HepG2 (cell line): ENCODE results near the gene SKIC2. TPM values are rescaled to one million over a fixed set of nuclear protein-coding genes. Genes with fewer than 3 reads are reported as not detected.
"Not testable (repeated sequence)": the region's sequence is repeated elsewhere in the genome, so short reads cannot be mapped to it uniquely, and the experiment has no call there.

Source experiments
- ATAC-seq: fragments of 200-7000 bp; cut with Tn5 transposase; 3 replicates; pipeline ENCODE4 v1.9.1; 2020; ENCODE audit warnings: mild to moderate bottlenecking, moderate library complexity
- BruUV-seq: library from RNA; stranded (reverse); fragments of 400-500 nt; replicated peaks from 2 replicates; lab custom pipeline; 2021; lab: Mats Ljungman, UMichigan
- CTCF ChIA-PET: fragments of 300-600 bp; formaldehyde crosslinking; extraction: SDS; loops from one replicate; lab custom pipeline; 2021; ENCODE audit warnings: low total read pairs, inconsistent platforms, low intra/inter-chr PET ratio; lab: Yijun Ruan, JAX
- POLR2A ChIA-PET: fragments of 350-600 bp; sonication (Branson Sonifier 250); formaldehyde crosslinking; loops from one replicate; lab custom pipeline; 2020; ENCODE audit warnings: antibody characterized with exemption, inconsistent platforms; lab: Yijun Ruan, JAX
- DNase-seq: peaks from one replicate; pipeline ENCODE4 v3.0.0-alpha.2; 2015; ENCODE audit warnings: low spot score
- FAIRE-seq: peaks from 3 replicates; lab custom pipeline; 2011; peaks lifted over from hg19 to GRCh38; lab: Jason Lieb, UNC
- H2AFZ ChIP-seq: one replicate; pipeline ENCODE4 v1.6.1; 2011; ENCODE audit warnings: low read length, inconsistent platforms
- H3K27ac ChIP-seq: fragments of 300-600 bp; 3 replicates; pipeline ENCODE4 v1.8.0; 2011; ENCODE audit warnings: mixed run types, mild to moderate bottlenecking, mixed read lengths, low read length, inconsistent platforms; ENCODE audit not compliant: insufficient read depth; ENCODE audit errors: extremely low read length
- H3K27me3 ChIP-seq, 2 experiments: fragments of 200-600 bp in 1 of 2; 2 replicates in 1 of 2; 3 replicates in 1 of 2; pipeline versions ENCODE4 v1.6.0 to v1.8.0; 2011; ENCODE audit warnings: low read length in 2 of 2, mild to moderate bottlenecking in 2 of 2, moderate library complexity in 2 of 2, inconsistent platforms in 1 of 2; ENCODE audit not compliant: insufficient read depth in 2 of 2, control insufficient read depth in 1 of 2
- H3K36me3 ChIP-seq, 2 experiments: fragments of 200-600 bp in 1 of 2; replicated peaks in 1 of 2; 2 replicates in 1 of 2; 3 replicates in 1 of 2; pipeline versions ENCODE4 v1.5.1 to v1.8.0; 2011; ENCODE audit warnings: low read length in 2 of 2, inconsistent platforms in 1 of 2; ENCODE audit not compliant: insufficient read depth in 2 of 2, control insufficient read depth in 1 of 2
- H3K4me1 ChIP-seq: 2 replicates; pipeline ENCODE4 v1.5.1; 2012; ENCODE audit warnings: low read length, inconsistent platforms; ENCODE audit not compliant: insufficient read depth
- H3K4me2 ChIP-seq: 2 replicates; pipeline ENCODE4 v1.6.0; 2011; ENCODE audit warnings: low read depth, low read length, inconsistent platforms
- H3K4me3 ChIP-seq, 3 experiments: fragments of 200-600 bp in 1 of 3; sonication (generic), shearing (Covaris generic) in 1 of 3; replicated peaks in 1 of 3; 2 replicates each; pipeline ENCODE4 v1.5.1; 2011 to 2016; ENCODE audit warnings: low read length in 3 of 3, inconsistent platforms in 2 of 3, low read depth in 2 of 3, mild to moderate bottlenecking in 2 of 3, control low read depth in 1 of 3, mixed read lengths in 1 of 3; ENCODE audit not compliant: insufficient read depth in 1 of 3
- H3K79me2 ChIP-seq: one replicate; pipeline ENCODE4 v1.6.1; 2011; ENCODE audit warnings: low read length, inconsistent platforms; ENCODE audit not compliant: insufficient read depth
- H3K9ac ChIP-seq: 2 replicates; pipeline ENCODE4 v1.6.0; 2011; ENCODE audit warnings: mild to moderate bottlenecking, low read depth, low read length, inconsistent platforms; ENCODE audit not compliant: insufficient read depth
- H3K9me3 ChIP-seq: 2 replicates; pipeline ENCODE4 v1.5.1; 2012; ENCODE audit warnings: mild to moderate bottlenecking, low read length
- H4K20me1 ChIP-seq: 2 replicates; pipeline ENCODE4 v1.6.0; 2011; ENCODE audit warnings: inconsistent platforms, mild to moderate bottlenecking, low read length, moderate library complexity; ENCODE audit not compliant: insufficient read depth
- WGBS: methylation state at CpG from one replicate; pipeline ENCODE4 v1.1.6; 2017; ENCODE audit warnings: low lambda C conversion rate; 5-methylcytosine and 5-hydroxymethylcytosine counted together
- in situ Hi-C: cut with HindIII; loops from 2 replicates; pipeline ENCODE4 v1.10.0; 2017; ENCODE audit warnings: low pct_unique_long_range_greater_than_20kb; ENCODE audit not compliant: extremely low pct_ligation_motif_present
- intact Hi-C: fragments of 100-400 bp; cut with micrococcal nuclease; formaldehyde crosslinking; loops from one replicate; pipeline ENCODE4 v1.10.0; 2022; ENCODE audit not compliant: unreplicated experiment
- polyA plus RNA-seq, 8 experiments: library from polyadenylated mRNA; depleted of rRNA in 3 of 8; stranded (reverse) in 7 of 8; unstranded in 1 of 8; fragments of >200 nt; fragmentation: Illumina TruSeq in 4 of 8; extraction: Trizol in 4 of 8; gene quantifications; 2 replicates each; pipeline versions ENCODE4 v1.2.1 to v1.2.3, GENCODE V29; 2011 to 2016; ENCODE audit warnings: low read depth in 4 of 8, missing spikeins in 1 of 8, mixed read lengths in 1 of 8; ENCODE audit not compliant: insufficient read depth in 1 of 8
- total RNA-seq, 5 experiments: library from RNA; depleted of rRNA; stranded (reverse); fragments of >200 nt; fragmentation: Illumina TruSeq; extraction: Trizol; gene quantifications; 2 replicates each; pipeline ENCODE4 v1.2.3, GENCODE V29; 2016; ENCODE audit warnings: low read depth in 1 of 5

SKIC2 gene
- total and polyA plus RNA-seq, 2 of the 13 experiments (the other 11 are each of a cell fraction or from before 2014, with no cell fraction given), result 67.1 to 68.4 TPM

DNA sequence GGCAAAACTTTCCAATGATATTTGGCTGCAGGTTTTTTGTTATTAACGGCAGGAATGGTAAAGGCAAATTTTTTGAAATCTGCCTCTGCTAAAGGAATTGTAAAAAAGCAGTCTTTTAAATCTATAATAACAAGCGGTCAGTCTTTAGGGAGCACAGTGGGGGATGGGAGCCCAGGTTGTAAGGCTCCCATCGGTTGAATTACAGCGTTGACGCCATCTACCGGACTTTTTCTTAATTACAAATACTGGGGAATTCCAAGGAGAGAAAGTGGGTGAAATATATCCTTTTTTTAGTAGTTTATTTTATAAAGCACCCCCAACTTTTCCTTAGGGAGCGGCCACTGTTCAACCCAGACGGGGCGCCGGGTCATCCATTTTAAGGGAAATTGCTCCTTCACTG is 30.4 kb downstream of the SKIC2 start:
- H3K9me3 ChIP-seq, H4K20me1 ChIP-seq, H3K4me3 ChIP-seq, H3K79me2 ChIP-seq, H2AFZ ChIP-seq, CTCF ChIA-PET, BruUV-seq, in situ Hi-C loops, H3K9ac ChIP-seq, H3K27me3 ChIP-seq, FAIRE-seq, DNase-seq, intact Hi-C loops, H3K27ac ChIP-seq, H3K36me3 ChIP-seq, POLR2A ChIA-PET, H3K4me2 ChIP-seq, H3K4me1 ChIP-seq, ATAC-seq: not testable (repeated sequence)
- WGBS, result no CpG with 5 or more reads among the region's 10 CpGs

DNA sequence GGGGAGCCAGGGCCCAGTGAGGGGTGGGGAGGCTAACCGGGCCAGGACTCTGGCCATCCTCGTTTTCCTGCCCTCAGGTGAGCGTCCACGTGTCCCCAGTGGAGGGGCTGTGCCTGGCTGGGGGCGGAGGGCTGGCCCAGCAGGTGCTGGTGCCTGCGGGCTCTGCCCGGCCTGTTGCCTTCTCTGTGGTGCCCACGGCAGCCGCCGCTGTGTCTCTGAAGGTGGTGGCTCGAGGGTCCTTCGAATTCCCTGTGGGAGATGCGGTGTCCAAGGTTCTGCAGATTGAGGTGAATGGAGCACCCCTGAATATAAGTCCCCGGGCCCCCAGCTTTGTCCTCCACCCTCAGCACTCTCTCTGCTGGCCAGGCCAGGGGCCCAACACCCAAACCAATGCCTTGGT is 35.4 kb downstream of the SKIC2 start:
- POLR2A ChIA-PET, BruUV-seq, FAIRE-seq: not testable (repeated sequence)

DNA sequence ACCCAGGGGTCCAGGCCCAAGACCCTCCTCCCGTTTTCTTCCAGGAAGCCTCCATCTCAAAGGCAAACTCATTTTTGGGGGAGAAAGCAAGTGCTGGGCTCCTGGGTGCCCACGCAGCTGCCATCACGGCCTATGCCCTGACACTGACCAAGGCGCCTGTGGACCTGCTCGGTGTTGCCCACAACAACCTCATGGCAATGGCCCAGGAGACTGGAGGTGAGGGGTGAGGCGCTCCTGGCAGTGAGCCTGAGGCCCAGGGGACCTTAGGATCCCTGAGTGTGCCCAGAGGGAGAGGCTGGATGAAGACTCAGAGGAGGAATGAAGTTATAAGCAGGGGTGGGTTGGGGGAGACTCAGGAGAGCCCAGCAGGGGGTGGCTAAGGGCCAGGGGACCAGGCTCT is 37.4 kb downstream of the SKIC2 start:
- H3K4me2 ChIP-seq, H4K20me1 ChIP-seq, POLR2A ChIA-PET, H3K79me2 ChIP-seq, FAIRE-seq, H3K9me3 ChIP-seq, H3K36me3 ChIP-seq, intact Hi-C loops, H3K27ac ChIP-seq, CTCF ChIA-PET, DNase-seq, H2AFZ ChIP-seq, H3K27me3 ChIP-seq, H3K9ac ChIP-seq, in situ Hi-C loops, H3K4me1 ChIP-seq, BruUV-seq, H3K4me3 ChIP-seq, ATAC-seq: not testable (repeated sequence)
- WGBS, result 98% methylated on average over 5 of the region's 6 CpGs

More for the DNA sequence above, 35.4 kb downstream of the SKIC2 start:
- CTCF ChIA-PET, H3K9ac ChIP-seq, H4K20me1 ChIP-seq, H3K27me3 ChIP-seq, H3K4me1 ChIP-seq, H3K9me3 ChIP-seq, H3K36me3 ChIP-seq, H3K79me2 ChIP-seq, H2AFZ ChIP-seq, intact Hi-C loops, ATAC-seq, H3K27ac ChIP-seq, DNase-seq, H3K4me2 ChIP-seq, in situ Hi-C loops, H3K4me3 ChIP-seq: not testable (repeated sequence)
- WGBS, result 97% methylated on average over 6 of the region's 14 CpGs

DNA sequence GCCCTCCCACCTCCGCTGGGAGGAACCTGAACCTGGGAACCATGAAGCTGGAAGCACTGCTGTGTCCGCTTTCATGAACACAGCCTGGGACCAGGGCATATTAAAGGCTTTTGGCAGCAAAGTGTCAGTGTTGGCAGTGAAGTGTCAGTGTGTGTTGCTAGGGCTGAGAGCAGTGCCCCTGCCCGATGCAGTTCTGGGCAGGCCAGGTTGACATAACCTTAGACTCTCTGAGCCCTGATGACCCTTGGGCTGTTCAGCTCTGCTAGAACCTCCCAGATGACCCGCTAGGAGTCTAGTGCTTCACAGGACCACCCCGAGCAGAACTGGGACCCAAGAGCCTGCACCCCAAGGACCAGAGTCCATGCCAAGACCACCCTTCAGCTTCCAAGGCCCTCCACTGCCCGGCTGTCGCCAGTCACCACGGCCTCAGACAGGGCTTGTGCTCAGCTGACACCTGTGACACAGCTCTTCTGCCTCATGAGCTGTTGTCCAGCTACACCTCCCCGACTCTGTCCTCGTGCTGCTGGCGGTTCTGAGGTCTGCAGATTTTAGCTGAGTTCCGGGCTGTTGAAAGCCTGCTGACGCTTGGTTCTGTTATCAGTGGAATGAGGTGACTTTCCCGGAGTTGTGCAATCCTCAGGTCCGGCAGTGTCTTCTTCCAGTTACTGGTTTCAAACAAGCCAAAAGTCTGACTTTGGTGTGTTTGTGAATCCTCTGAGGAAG is 43.7 kb downstream of the SKIC2 start:
- peak; percentile 79 for ATAC-seq
- WGBS, result no CpG with 5 or more reads among the region's 15 CpGs
- H2AFZ ChIP-seq, result not testable (repeated sequence)

More for the DNA sequence above, 43.7 kb downstream of the SKIC2 start:
- H3K9me3 ChIP-seq, H3K9ac ChIP-seq, BruUV-seq, H4K20me1 ChIP-seq, H3K27ac ChIP-seq, H3K4me3 ChIP-seq, intact Hi-C loops, H3K36me3 ChIP-seq, H3K79me2 ChIP-seq, H3K4me2 ChIP-seq, in situ Hi-C loops, CTCF ChIA-PET, H3K27me3 ChIP-seq, DNase-seq, POLR2A ChIA-PET: not testable (repeated sequence)
- peak; percentile 100 for FAIRE-seq
- H3K4me1 ChIP-seq, result peaks cover 31% of the 10 kb centered on the region
